ENCODE data around the gene CDC14A. TPM values are rescaled to one million over a fixed set of nuclear protein-coding genes. Genes with fewer than 3 reads are reported as not detected.

The CDC14A gene
- total RNA-seq, 2 experiments from 2014 or later = 4.9 to 7.2 TPM

GRCh38 chr1:100449477-100449876, 97.2 kb downstream of the CDC14A start:
- H3K4me2 ChIP-seq (ENCODE audit: low read length) = no peak overlapping the region
- H3K27ac ChIP-seq (ENCODE audit: low read depth, low read length, poor library complexity, severe bottlenecking) = no peak overlapping the region
- intact Hi-C loops (cut with micrococcal nuclease; ENCODE audit: unreplicated experiment) = no loop called here
- ChIA-PET POLR2A (no interaction called here), CTCF (ENCODE audit: unreplicated experiment) (no interaction called here)
- H4K20me1 ChIP-seq (ENCODE audit: insufficient read depth, low read length) = no peaks in the 10 kb centered on the region
- no peaks in the 10 kb centered on the region for H3K36me3 ChIP-seq (ENCODE audit: insufficient read depth, low read length)
- H3K79me2 ChIP-seq (ENCODE audit: insufficient read depth, low read depth, low read length) = no peaks in the 10 kb centered on the region
- no peak overlapping the region for H3K4me3 ChIP-seq (ENCODE audit: low read depth, low read length, poor library complexity, severe bottlenecking)
- TF ChIP-seq CTCF (conservative IDR thresholded peaks at IDR 0.05; ENCODE audit: low read length) = no peak
- H3K4me1 ChIP-seq (ENCODE audit: insufficient read depth, low read length, poor library complexity, severe bottlenecking) = peaks cover 4% of the 10 kb centered on the region
- no peaks in the 10 kb centered on the region for H3K9me2 ChIP-seq (ENCODE audit: insufficient read depth, low read length)
- no TSS peak for BruUV-seq (replicated peaks)
- no peak for DNase-seq (ENCODE audit: low spot score)
- H2AFZ ChIP-seq (ENCODE audit: low read length) = no peak overlapping the region
- no peaks in the 10 kb centered on the region for H3K9me3 ChIP-seq (ENCODE audit: low read length)

GRCh38 chr1:100452641-100453040, 100.3 kb downstream of the CDC14A start:
- H3K27ac ChIP-seq (ENCODE audit: low read depth, low read length, poor library complexity, severe bottlenecking) = no peak overlapping the region

More at GRCh38 chr1:100452641-100453040, 100.3 kb downstream of the CDC14A start:
- Histone ChIP-seq H3K4me1 (ENCODE audit: insufficient read depth, low read length, poor library complexity, severe bottlenecking) (no peaks in the 10 kb centered on the region), H3K4me3 (ENCODE audit: low read depth, low read length, poor library complexity, severe bottlenecking) (no peak overlapping the region), H4K20me1 (ENCODE audit: insufficient read depth, low read length) (no peaks in the 10 kb centered on the region), H3K9me3 (ENCODE audit: low read length) (no peaks in the 10 kb centered on the region), H3K4me2 (ENCODE audit: low read length) (no peak overlapping the region), H2AFZ (ENCODE audit: low read length) (no peak overlapping the region), H3K36me3 (ENCODE audit: insufficient read depth, low read length) (no peaks in the 10 kb centered on the region), H3K79me2 (ENCODE audit: insufficient read depth, low read depth, low read length) (no peaks in the 10 kb centered on the region), H3K9me2 (ENCODE audit: insufficient read depth, low read length) (no peaks in the 10 kb centered on the region)
- TF ChIP-seq EZH2phosphoT487 (IDR thresholded peaks at IDR 0.05; ENCODE audit: borderline replicate concordance, low read depth, low read length) (no peak), CTCF (conservative IDR thresholded peaks at IDR 0.05; ENCODE audit: low read length) (no peak)
- intact Hi-C loops (cut with micrococcal nuclease; ENCODE audit: unreplicated experiment) = loop anchor here (10.0 kb wide), 2 partner anchors 168 to 318 kb away; partner anchors contain the start of genes SASS6 and TRMT13
- POLR2A ChIA-PET = no interaction called here
- BruUV-seq (replicated peaks) = no TSS peak
- CTCF ChIA-PET (ENCODE audit: unreplicated experiment) = no interaction called here
- no peak for DNase-seq (ENCODE audit: low spot score)
